Liver (tissue), 9 donors: ENCODE data around the gene IL17REL. TPM values are rescaled to one million over a fixed set of nuclear protein-coding genes. Genes with fewer than 3 reads are reported as not detected.

Experiments
- DNase-seq: peaks from one replicate; pipeline ENCODE4 v3.0.0-alpha.2; 2017; ENCODE audit warnings: low spot score
- H3K27ac ChIP-seq, 2 donors: one replicate each; pipeline ENCODE4 v1.7.0; 2013; ENCODE audit warnings: inconsistent platforms in 2 of 2, low read length in 2 of 2, control low read depth in 1 of 2, low read depth in 1 of 2, mild to moderate bottlenecking in 1 of 2
- H3K27me3 ChIP-seq, 4 donors: one replicate each; pipeline versions ENCODE4 v1.6.1 to v1.7.0; 2013; ENCODE audit warnings: low read length in 3 of 4, inconsistent platforms in 1 of 4, mild to moderate bottlenecking in 1 of 4, moderate library complexity in 1 of 4; ENCODE audit not compliant: control insufficient read depth in 4 of 4, insufficient read depth in 4 of 4
- H3K36me3 ChIP-seq, 4 donors: one replicate each; pipeline versions ENCODE4 v1.6.1 to v1.7.0; 2013; ENCODE audit warnings: low read length in 3 of 4, mild to moderate bottlenecking in 3 of 4, low read depth in 1 of 4, moderate library complexity in 1 of 4; ENCODE audit not compliant: control insufficient read depth in 4 of 4, insufficient read depth in 3 of 4
- H3K4me1 ChIP-seq, 4 donors: one replicate each; pipeline versions ENCODE4 v1.6.1 to v1.7.0; 2013; ENCODE audit warnings: low read length in 3 of 4, mild to moderate bottlenecking in 3 of 4, moderate library complexity in 1 of 4; ENCODE audit not compliant: control insufficient read depth in 4 of 4, insufficient read depth in 4 of 4
- H3K4me3 ChIP-seq, 3 donors: one replicate each; pipeline versions ENCODE4 v1.6.1 to v1.7.0; 2013; ENCODE audit warnings: low read length in 3 of 3, control low read depth in 1 of 3, low read depth in 1 of 3, mild to moderate bottlenecking in 1 of 3
- H3K9ac ChIP-seq, 2 donors: one replicate each; pipeline ENCODE4 v1.7.0; 2013; ENCODE audit warnings: low read length in 2 of 2, mild to moderate bottlenecking in 2 of 2, moderate library complexity in 2 of 2, control low read depth in 1 of 2, low read depth in 1 of 2
- H3K9me3 ChIP-seq, 4 donors: one replicate each; pipeline versions ENCODE4 v1.6.1 to v1.7.0; 2013; ENCODE audit warnings: low read length in 3 of 4; ENCODE audit not compliant: control insufficient read depth in 4 of 4
- EGR1 ChIP-seq, 2 donors: IDR thresholded peaks; 2 replicates each; pipeline ENCODE4 v1.6.1; 2016 to 2018; ENCODE audit warnings: antibody characterized with exemption in 2 of 2, low read depth in 2 of 2
- FOXA1 ChIP-seq: IDR thresholded peaks from 2 replicates; pipeline ENCODE4 v1.6.1; 2016; ENCODE audit warnings: antibody characterized with exemption
- GABPA ChIP-seq, 2 donors: IDR thresholded peaks in 1 of 2; conservative IDR thresholded peaks in 1 of 2; 2 replicates each; pipeline ENCODE4 v1.6.1; 2016; ENCODE audit warnings: antibody characterized with exemption in 2 of 2, mild to moderate bottlenecking in 1 of 2, moderate library complexity in 1 of 2
- HNF4A ChIP-seq, 2 donors: conservative IDR thresholded peaks; 2 replicates each; pipeline ENCODE4 v1.6.1; 2016; ENCODE audit warnings: antibody characterized with exemption in 2 of 2, mild to moderate bottlenecking in 2 of 2
- JUND ChIP-seq, 2 donors: IDR thresholded peaks; 2 replicates each; pipeline ENCODE4 v1.6.1; 2016; ENCODE audit warnings: antibody characterized with exemption in 2 of 2
- NR2F2 ChIP-seq: IDR thresholded peaks from 2 replicates; pipeline ENCODE4 v1.6.1; 2016; ENCODE audit warnings: antibody characterized with exemption
- RAD21 ChIP-seq, 2 donors: IDR thresholded peaks; 2 replicates each; pipeline ENCODE4 v1.6.1; 2016; ENCODE audit warnings: antibody characterized with exemption in 2 of 2, mild to moderate bottlenecking in 2 of 2
- RXRA ChIP-seq, 2 donors: IDR thresholded peaks; 2 replicates each; pipeline ENCODE4 v1.6.1; 2017 to 2018; ENCODE audit warnings: antibody characterized with exemption in 2 of 2, mild to moderate bottlenecking in 1 of 2
- SP1 ChIP-seq: IDR thresholded peaks from 2 replicates; pipeline ENCODE4 v1.6.1; 2018; ENCODE audit warnings: antibody characterized with exemption, mild to moderate bottlenecking
- WGBS: extraction: QIAGEN DNeasy Blood & Tissue Kit; methylation state at CpG from one replicate; pipeline ENCODE4 v1.1.7; 2013; 5-methylcytosine and 5-hydroxymethylcytosine counted together
- polyA plus RNA-seq, 2 donors: library from polyadenylated mRNA; stranded (reverse) in 1 of 2; unstranded in 1 of 2; fragments of 200-250 nt in 1 of 2; fragments of >200 nt in 1 of 2; fragmentation: Nextera tagmentation in 1 of 2; extraction: Ambion mirVana in 1 of 2; gene quantifications; one replicate each; pipeline versions ENCODE4 v1.2.1 to v1.2.3, GENCODE V29; 2013 to 2015
- total RNA-seq, 2 donors: library from RNA; depleted of rRNA; stranded (reverse); fragments of >200 nt; gene quantifications; one replicate each; pipeline ENCODE4 v1.2.3, GENCODE V29; 2014
- TF ChIP-seq, protein P1 (sequence below): fragments of 150-350 bp; IDR thresholded peaks from 2 replicates; pipeline ENCODE4 v1.5.1; 2017; ENCODE audit warnings: improper control_type of control experiment, low read depth, low read length; ENCODE audit not compliant: missing input control
- TF ChIP-seq, protein P2 (sequence below): IDR thresholded peaks from 2 replicates; pipeline ENCODE4 v1.6.1; 2016; ENCODE audit warnings: antibody characterized with exemption
- TF ChIP-seq, protein P3 (sequence below): IDR thresholded peaks from 2 replicates; pipeline ENCODE4 v1.6.1; 2016; ENCODE audit warnings: antibody characterized with exemption
- donor health status: healthy.
- donor health status: healthy.
- donor health status: healthy.
- donor health status: healthy.
- donor health status: healthy.

IL17REL gene
- total and polyA plus RNA-seq, 4 donors: under 0.01 TPM; not detected in 3

DNA sequence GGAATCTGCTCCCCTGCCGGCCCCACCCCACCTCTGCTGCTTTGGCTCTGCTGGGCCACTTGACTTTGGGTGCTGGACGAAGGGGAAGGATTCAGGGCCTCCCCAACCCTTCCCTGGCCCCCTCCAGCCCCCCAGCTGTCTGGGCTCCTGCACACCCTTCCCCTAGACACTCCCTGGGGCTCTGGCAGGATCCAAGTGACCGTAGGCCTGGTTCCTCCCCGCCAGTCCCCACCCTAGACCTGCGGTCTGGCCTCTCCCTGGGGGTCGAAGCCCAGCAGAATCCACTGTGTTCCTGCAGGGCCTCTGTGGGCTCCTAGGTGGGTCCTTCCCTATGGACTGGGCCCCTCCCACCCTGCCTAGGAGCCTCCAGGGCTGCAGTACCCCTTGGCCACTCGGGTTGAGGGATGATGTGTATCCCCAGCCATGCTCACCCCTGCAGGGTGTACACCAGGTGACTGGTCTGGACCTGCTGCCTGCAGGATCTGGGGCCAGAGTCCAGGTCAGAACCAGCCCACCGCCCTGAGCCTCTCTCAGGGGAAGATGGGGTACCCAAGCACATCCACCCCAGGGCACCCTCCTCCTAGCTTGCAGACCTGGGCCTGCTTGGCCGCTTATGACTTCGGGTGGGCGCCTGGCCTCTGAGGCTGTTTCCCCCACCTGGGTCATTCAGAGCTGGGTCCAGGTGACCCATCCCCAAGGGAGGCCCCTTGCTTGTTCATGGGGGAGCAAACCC is 46.4 kb downstream of the IL17REL start:
- Histone ChIP-seq H3K36me3 (peaks cover 0 to 13% (median 3%) of the 10 kb centered on the region in 4 donors), H3K27ac (peak overlapping the region; percentile 95 to 99), H3K4me3 (no peak overlapping the region), H3K9me3 (no peaks in the 10 kb centered on the region), H3K4me1 (peaks cover 44 to 83% (median 64%) of the 10 kb centered on the region in 4 donors), H3K27me3 (no peaks in the 10 kb centered on the region), H3K9ac (peak overlapping the region in 1 of 2 donors; percentile 68)
- TF ChIP-seq HNF4A (conservative IDR thresholded peaks at IDR 0.05) (peak; percentile 53 to 76), JUND (IDR thresholded peaks at IDR 0.05) (no peak), SP1 (no peak), RXRA (IDR thresholded peaks at IDR 0.05) (peak in 1 of 2 donors; percentile 22), FOXA1 (no peak)
- DNase-seq: no peak
- 73% methylated on average over 11 of the region's 11 CpGs for WGBS

DNA sequence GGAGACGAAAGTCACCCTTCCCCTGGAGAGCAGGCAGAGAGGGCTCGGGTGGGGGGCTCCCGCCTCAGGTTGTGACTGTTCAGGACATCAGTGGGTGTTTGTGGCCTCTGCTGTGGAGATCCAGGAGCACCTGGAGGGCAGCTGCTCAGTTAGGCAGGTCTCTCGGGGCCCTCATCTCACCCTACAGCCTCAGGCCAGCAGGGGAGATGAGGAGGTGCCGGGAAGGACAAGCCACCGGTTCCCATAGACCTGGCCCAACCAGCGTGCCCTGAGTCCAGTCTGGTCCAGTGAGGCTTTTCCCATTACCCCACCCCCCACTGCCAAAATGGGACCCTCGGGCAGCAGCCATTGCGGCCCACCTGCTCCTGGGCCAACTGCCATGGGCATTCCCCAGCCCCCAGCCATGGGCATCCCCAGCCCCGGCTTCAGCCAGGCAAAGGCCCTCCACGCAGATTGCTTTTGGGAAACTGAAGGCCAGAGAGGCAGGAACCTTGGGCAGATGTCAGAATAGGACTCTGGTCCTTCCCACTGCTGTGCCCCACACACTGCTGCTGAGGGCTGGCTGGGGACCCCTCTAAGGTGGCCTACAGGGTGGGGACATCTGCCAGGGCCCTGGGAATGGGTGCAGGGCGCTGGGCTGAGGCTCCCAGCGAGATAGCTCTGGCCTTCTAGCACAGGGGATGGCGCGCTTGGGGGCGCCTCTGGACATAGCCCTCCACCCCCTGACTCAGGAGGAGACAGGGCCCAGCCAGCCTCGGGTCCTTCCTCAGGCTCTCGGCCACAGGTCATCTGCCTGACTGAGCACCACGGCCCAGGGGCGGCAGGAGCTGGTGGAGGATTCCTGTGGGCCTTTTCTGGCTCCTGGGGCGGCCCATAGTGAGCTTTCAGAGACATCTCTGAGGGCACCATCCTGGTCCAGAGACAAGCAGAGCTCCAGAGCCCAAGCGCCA is 47.2 kb downstream of the IL17REL start:
- Histone ChIP-seq H3K9ac (peak overlapping the region in 1 of 2 donors; percentile 3), H3K9me3 (no peaks in the 10 kb centered on the region), H3K4me1 (peaks cover 43 to 80% (median 61%) of the 10 kb centered on the region in 4 donors), H3K4me3 (no peak overlapping the region), H3K36me3 (peaks cover 0 to 13% (median 3%) of the 10 kb centered on the region in 4 donors), H3K27me3 (no peaks in the 10 kb centered on the region), H3K27ac (peak overlapping the region; percentile 95 to 99)
- TF ChIP-seq NR2F2: no peak
- no peak for TF ChIP-seq RAD21 (IDR thresholded peaks at IDR 0.05)
- TF ChIP-seq, protein P1, sequence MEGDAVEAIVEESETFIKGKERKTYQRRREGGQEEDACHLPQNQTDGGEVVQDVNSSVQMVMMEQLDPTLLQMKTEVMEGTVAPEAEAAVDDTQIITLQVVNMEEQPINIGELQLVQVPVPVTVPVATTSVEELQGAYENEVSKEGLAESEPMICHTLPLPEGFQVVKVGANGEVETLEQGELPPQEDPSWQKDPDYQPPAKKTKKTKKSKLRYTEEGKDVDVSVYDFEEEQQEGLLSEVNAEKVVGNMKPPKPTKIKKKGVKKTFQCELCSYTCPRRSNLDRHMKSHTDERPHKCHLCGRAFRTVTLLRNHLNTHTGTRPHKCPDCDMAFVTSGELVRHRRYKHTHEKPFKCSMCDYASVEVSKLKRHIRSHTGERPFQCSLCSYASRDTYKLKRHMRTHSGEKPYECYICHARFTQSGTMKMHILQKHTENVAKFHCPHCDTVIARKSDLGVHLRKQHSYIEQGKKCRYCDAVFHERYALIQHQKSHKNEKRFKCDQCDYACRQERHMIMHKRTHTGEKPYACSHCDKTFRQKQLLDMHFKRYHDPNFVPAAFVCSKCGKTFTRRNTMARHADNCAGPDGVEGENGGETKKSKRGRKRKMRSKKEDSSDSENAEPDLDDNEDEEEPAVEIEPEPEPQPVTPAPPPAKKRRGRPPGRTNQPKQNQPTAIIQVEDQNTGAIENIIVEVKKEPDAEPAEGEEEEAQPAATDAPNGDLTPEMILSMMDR: no peak
- TF ChIP-seq, protein P2, sequence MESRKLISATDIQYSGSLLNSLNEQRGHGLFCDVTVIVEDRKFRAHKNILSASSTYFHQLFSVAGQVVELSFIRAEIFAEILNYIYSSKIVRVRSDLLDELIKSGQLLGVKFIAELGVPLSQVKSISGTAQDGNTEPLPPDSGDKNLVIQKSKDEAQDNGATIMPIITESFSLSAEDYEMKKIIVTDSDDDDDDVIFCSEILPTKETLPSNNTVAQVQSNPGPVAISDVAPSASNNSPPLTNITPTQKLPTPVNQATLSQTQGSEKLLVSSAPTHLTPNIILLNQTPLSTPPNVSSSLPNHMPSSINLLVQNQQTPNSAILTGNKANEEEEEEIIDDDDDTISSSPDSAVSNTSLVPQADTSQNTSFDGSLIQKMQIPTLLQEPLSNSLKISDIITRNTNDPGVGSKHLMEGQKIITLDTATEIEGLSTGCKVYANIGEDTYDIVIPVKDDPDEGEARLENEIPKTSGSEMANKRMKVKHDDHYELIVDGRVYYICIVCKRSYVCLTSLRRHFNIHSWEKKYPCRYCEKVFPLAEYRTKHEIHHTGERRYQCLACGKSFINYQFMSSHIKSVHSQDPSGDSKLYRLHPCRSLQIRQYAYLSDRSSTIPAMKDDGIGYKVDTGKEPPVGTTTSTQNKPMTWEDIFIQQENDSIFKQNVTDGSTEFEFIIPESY: no peak
- no peak for TF ChIP-seq GABPA (IDR thresholded peaks at IDR 0.05 in 1 of 2, conservative IDR thresholded peaks at IDR 0.05 in 1 of 2)
- TF ChIP-seq EGR1 (IDR thresholded peaks at IDR 0.05; ENCODE audit: low read depth in 2 of 2): no peak
- TF ChIP-seq, protein P3, sequence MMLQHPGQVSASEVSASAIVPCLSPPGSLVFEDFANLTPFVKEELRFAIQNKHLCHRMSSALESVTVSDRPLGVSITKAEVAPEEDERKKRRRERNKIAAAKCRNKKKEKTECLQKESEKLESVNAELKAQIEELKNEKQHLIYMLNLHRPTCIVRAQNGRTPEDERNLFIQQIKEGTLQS: no peak
- TF ChIP-seq SP1: no peak
- 79% methylated on average over 22 of the region's 22 CpGs for WGBS
- DNase-seq: no peak
